K562 (cell line): ENCODE measurements around the gene C16orf96. TPM values are rescaled to one million over a fixed set of nuclear protein-coding genes. Genes with fewer than 3 reads are reported as not detected.

Source experiments
- ATAC-seq: fragments of 200-7000 bp; cut with Tn5 transposase; 3 replicates; pipeline ENCODE4 v1.9.1; 2020; ENCODE audit warnings: moderate library complexity
- BruUV-seq: library from RNA; stranded (reverse); fragments of 400-500 nt; replicated peaks from 2 replicates; lab custom pipeline; 2021; lab: Mats Ljungman, UMichigan
- CTCF ChIA-PET: fragments of 300-600 bp; formaldehyde crosslinking; extraction: SDS; loops from one replicate; lab custom pipeline; 2021; ENCODE audit warnings: low intra/inter-chr PET ratio; lab: Yijun Ruan, JAX
- POLR2A ChIA-PET: fragments of 300-600, 350-650 bp; sonication (Branson Sonifier 250); formaldehyde crosslinking; extraction: SDS; loops from one replicate; lab custom pipeline; 2021; ENCODE audit warnings: antibody characterized with exemption, inconsistent platforms; lab: Yijun Ruan, JAX
- DNase-seq, 4 experiments: peaks; one replicate each; pipeline versions ENCODE4 v3.0.0 to v3.0.0-alpha.2; 2011 to 2018; ENCODE audit warnings: low spot score in 3 of 4, mixed read lengths in 3 of 4; ENCODE audit errors: extremely low read depth in 1 of 4
- FAIRE-seq: peaks from 2 replicates; lab custom pipeline; 2011; peaks lifted over from hg19 to GRCh38; lab: Jason Lieb, UNC
- H2AFZ ChIP-seq: 2 replicates; pipeline ENCODE4 v1.6.0; 2011; ENCODE audit warnings: low read depth, low read length, control low read depth, inconsistent platforms
- H3K27ac ChIP-seq: fragments of 200-600 bp; 3 replicates; pipeline ENCODE4 v1.8.0; 2011; ENCODE audit warnings: low read depth, mild to moderate bottlenecking, control low read depth, inconsistent platforms, low read length, moderate library complexity, mixed read lengths; ENCODE audit errors: extremely low read depth
- H3K27me3 ChIP-seq, 2 experiments: fragments of 300-600 bp in 1 of 2; 2 replicates in 1 of 2; 3 replicates in 1 of 2; pipeline versions ENCODE4 v1.6.0 to v1.8.0; 2011; ENCODE audit warnings: inconsistent platforms in 2 of 2, low read length in 2 of 2, mild to moderate bottlenecking in 1 of 2, mixed read lengths in 1 of 2, moderate library complexity in 1 of 2; ENCODE audit not compliant: control insufficient read depth in 2 of 2, insufficient read depth in 2 of 2
- H3K36me3 ChIP-seq: fragments of 300-600 bp; 3 replicates; pipeline ENCODE4 v1.8.0; 2011; ENCODE audit warnings: mild to moderate bottlenecking, low read length, inconsistent platforms; ENCODE audit not compliant: control insufficient read depth, insufficient read depth
- H3K4me1 ChIP-seq, 2 experiments: fragments of 200-600 bp in 1 of 2; replicated peaks in 1 of 2; 2 replicates in 1 of 2; 3 replicates in 1 of 2; pipeline versions ENCODE4 v1.5.1 to v1.8.0; 2011; ENCODE audit warnings: inconsistent platforms in 2 of 2, low read length in 2 of 2, mild to moderate bottlenecking in 1 of 2, mixed read lengths in 1 of 2, moderate library complexity in 1 of 2; ENCODE audit not compliant: control insufficient read depth in 2 of 2, insufficient read depth in 2 of 2
- H3K4me2 ChIP-seq: 2 replicates; pipeline ENCODE4 v1.6.1; 2011; ENCODE audit warnings: low read length, control low read depth, inconsistent platforms, mixed read lengths; ENCODE audit not compliant: insufficient read depth
- H3K4me3 ChIP-seq: fragments of 200-600 bp; sonication (generic), shearing (Covaris generic); 2 replicates; pipeline ENCODE4 v1.5.1; 2016; ENCODE audit warnings: control low read depth, inconsistent platforms
- H3K79me2 ChIP-seq: fragments of 200-600 bp; 3 replicates; pipeline ENCODE4 v1.8.0; 2011; ENCODE audit warnings: low read length, inconsistent platforms; ENCODE audit not compliant: control insufficient read depth, insufficient read depth
- H3K9ac ChIP-seq, 2 experiments: 2 replicates each; pipeline versions ENCODE4 v1.6.0 to v1.6.1; 2011; ENCODE audit warnings: low read depth in 2 of 2, low read length in 2 of 2, control low read depth in 1 of 2, inconsistent platforms in 1 of 2, mild to moderate bottlenecking in 1 of 2, mixed read lengths in 1 of 2; ENCODE audit not compliant: insufficient read depth in 1 of 2
- H3K9me1 ChIP-seq: one replicate; pipeline ENCODE4 v1.6.0; 2011; ENCODE audit warnings: inconsistent platforms, mild to moderate bottlenecking, low read length, moderate library complexity; ENCODE audit not compliant: control insufficient read depth, insufficient read depth
- H3K9me3 ChIP-seq: replicated peaks from 2 replicates; pipeline ENCODE4 v1.5.1; 2011; ENCODE audit warnings: low read depth, low read length, inconsistent platforms; ENCODE audit not compliant: control insufficient read depth, insufficient read depth
- H4K20me1 ChIP-seq: replicated peaks from 2 replicates; pipeline ENCODE4 v1.6.1; 2011; ENCODE audit warnings: low read length, inconsistent platforms, mixed read lengths; ENCODE audit not compliant: control insufficient read depth, insufficient read depth
- CHD7 ChIP-seq: fragments of 200-600 bp; sonication (generic); IDR thresholded peaks from one replicate; pipeline ENCODE4 v1.6.1; 2012; ENCODE audit warnings: mild to moderate bottlenecking, low read depth, low read length, inconsistent platforms
- DPF2 ChIP-seq: fragments of 450-650 bp; IDR thresholded peaks from 2 replicates; pipeline ENCODE4 v1.6.1; 2016
- HCFC1 ChIP-seq: IDR thresholded peaks from 2 replicates; pipeline ENCODE4 v1.6.1; 2012; ENCODE audit warnings: low read depth, low read length, improper control_type of control experiment
- HEY1 ChIP-seq: fragments of 250-450 bp; sonication (Bioruptor Pico); IDR thresholded peaks from 2 replicates; pipeline ENCODE4 v1.5.0; 2020; ENCODE audit warnings: mild to moderate bottlenecking, moderate library complexity, borderline replicate concordance
- IFI16 ChIP-seq: fragments of 250-450 bp; sonication (Bioruptor Pico); IDR thresholded peaks from 2 replicates; pipeline ENCODE4 v2.1.2; 2022; ENCODE audit warnings: mild to moderate bottlenecking, inconsistent platforms
- NFE2L1 ChIP-seq: fragments of 450-650 bp; IDR thresholded peaks from 2 replicates; pipeline ENCODE4 v1.6.1; 2016; ENCODE audit warnings: missing genetic modification characterization, low read depth, mild to moderate bottlenecking, missing compliant biosample characterization, moderate library complexity, borderline replicate concordance
- RBM34 ChIP-seq: fragments of 200-400 bp; formaldehyde crosslinking; IDR thresholded peaks from 2 replicates; pipeline ENCODE4 v1.6.1; 2018; ENCODE audit warnings: low read length, borderline replicate concordance; ENCODE audit not compliant: insufficient read depth
- SIX5 ChIP-seq, 2 experiments: IDR thresholded peaks; 2 replicates each; pipeline ENCODE4 v1.6.1; 2011; ENCODE audit warnings: low read length in 2 of 2, borderline replicate concordance in 1 of 2, low read depth in 1 of 2, mild to moderate bottlenecking in 1 of 2, moderate library complexity in 1 of 2; ENCODE audit not compliant: insufficient read depth in 1 of 2
- SMARCA5 ChIP-seq: fragments of 450-650 bp; IDR thresholded peaks from 2 replicates; pipeline ENCODE4 v1.6.1; 2016
- ZNF239 ChIP-seq: fragments of 250-450 bp; sonication (Bioruptor Pico); IDR thresholded peaks from 2 replicates; pipeline ENCODE4 v1.4.0; 2020; ENCODE audit warnings: mild to moderate bottlenecking
- ZNF274 ChIP-seq: IDR thresholded peaks from 2 replicates; pipeline ENCODE4 v1.6.1; 2011; ENCODE audit warnings: low read depth, mild to moderate bottlenecking, low read length, moderate library complexity, borderline replicate concordance
- ZSCAN32 ChIP-seq: fragments of 450-650 bp; formaldehyde crosslinking; IDR thresholded peaks from 2 replicates; pipeline ENCODE4 v1.4.0; 2020; ENCODE audit warnings: mild to moderate bottlenecking, moderate library complexity
- WGBS: fragments of 100-300 bp; shearing (Covaris generic); methylation state at CpG from one replicate; pipeline ENCODE4 v1.1.6; 2016; ENCODE audit warnings: low coverage, mixed read lengths; ENCODE audit not compliant: insufficient coverage; ENCODE audit errors: missing lambda C conversion rate; 5-methylcytosine and 5-hydroxymethylcytosine counted together
- in situ Hi-C: fragments of 300-500 bp; cut with MboI; formaldehyde crosslinking; loops from 4 replicates; pipeline ENCODE4 v1.15.0; 2018; ENCODE audit warnings: inconsistent platforms, mixed read lengths
- intact Hi-C: fragments of 100-400 bp; cut with micrococcal nuclease; formaldehyde crosslinking; loops from 2 replicates; pipeline ENCODE4 v1.14.2; 2022
- polyA plus RNA-seq, 8 experiments: library from polyadenylated mRNA; depleted of rRNA in 4 of 8; stranded (reverse) in 5 of 8; unstranded in 3 of 8; fragments of >200 nt; fragmentation: Nextera tagmentation in 2 of 8; fragmentation: Illumina TruSeq in 1 of 8; extraction: Ambion mirVana in 2 of 8; extraction: Trizol in 1 of 8; gene quantifications; 2 replicates each; pipeline versions ENCODE4 v1.2.1 to v1.2.3, GENCODE V29; 2011 to 2014; ENCODE audit warnings: inconsistent platforms in 1 of 8, missing spikeins in 1 of 8
- total RNA-seq, 7 experiments: library from RNA; depleted of rRNA in 6 of 7; stranded (reverse); fragments of >200 nt in 6 of 7; fragmentation: Illumina TruSeq in 2 of 7; extraction: Trizol in 2 of 7; gene quantifications; 2 replicates each; pipeline versions ENCODE4 v1.2.1 to v1.2.3, GENCODE V29; 2011 to 2021; ENCODE audit warnings: low replicate concordance in 1 of 7

C16orf96 gene
- total and polyA plus RNA-seq, 9 of the 15 experiments (the other 6 are each of a cell fraction or from before 2014, with no cell fraction given), result not detected

- no peak for FAIRE-seq
- no peak for ATAC-seq
- no peak for TF ChIP-seq DPF2
- TF ChIP-seq HEY1 (CRISPR knock-in tag), result no peak
- no peak for TF ChIP-seq HCFC1
- no peak for TF ChIP-seq CHD7
- no peak for TF ChIP-seq ZSCAN32
- TF ChIP-seq ZNF239 (CRISPR knock-in tag), result no peak
- TF ChIP-seq SIX5 (IDR thresholded peaks at IDR 0.05; ENCODE audit: borderline replicate concordance in 1 of 2, insufficient read depth in 1 of 2, low read depth in 1 of 2, low read length in 2 of 2), result no peak
- TF ChIP-seq NFE2L1 (tag), result no peak
- no peak for TF ChIP-seq IFI16 (CRISPR knock-in tag)
- TF ChIP-seq RBM34, result no peak
- TF ChIP-seq ZNF274, result no peak
- no peak for TF ChIP-seq SMARCA5
These were observed 46.0 kb upstream of the C16orf96 start for GRCh38 chr16:4510131-4510530.

More at GRCh38 chr16:4510131-4510530, 46.0 kb upstream of the C16orf96 start:
- no peaks in the 10 kb centered on the region for H3K9me1 ChIP-seq
- H3K9ac ChIP-seq, result no peak overlapping the region
- no peak overlapping the region for H3K4me2 ChIP-seq
- H3K36me3 ChIP-seq, result peaks cover 74% of the 10 kb centered on the region; the same call in 2 of the 3 replicates
- no TSS peak for BruUV-seq
- intact Hi-C loops (no loop called here), in situ Hi-C loops (loop anchor here (10.0 kb wide), 1 partner anchor 445 kb away; the partner anchor contains the start of gene SEC14L5)
- 0 out of 2 replicates have a peak, but pooled peaks cover 6% of the 10 kb centered on the region for H4K20me1 ChIP-seq
- no peaks in the 10 kb centered on the region for H3K79me2 ChIP-seq
- peaks cover 0 to 18% of the 10 kb centered on the region in 2 experiments; a peak in 2 of 5 replicates for H3K4me1 ChIP-seq
- H2AFZ ChIP-seq, result no peak overlapping the region
- DNase-seq, result no peak
- POLR2A ChIA-PET, result interaction anchor here (0.9 to 1.4 kb wide), 3 partner anchors 9 to 98 kb away, joined by 3 to 5 read pairs (median 3); no protein-coding TSS in a partner anchor
- 94% methylated on average over 5 of the region's 5 CpGs for WGBS
- H3K27ac ChIP-seq, result no peak overlapping the region
- H3K27me3 ChIP-seq, result no peaks in the 10 kb centered on the region
- no peaks in the 10 kb centered on the region for H3K9me3 ChIP-seq
- H3K4me3 ChIP-seq, result no peak overlapping the region
- CTCF ChIA-PET, result no interaction called here
